H1 (cell line): ENCODE results near the gene ANO2. TPM values are rescaled to one million over a fixed set of nuclear protein-coding genes. Genes with fewer than 3 reads are reported as not detected.

Source experiments
- JUND ChIP-seq: IDR thresholded peaks from 2 replicates; pipeline ENCODE4 v1.6.1; 2011; ENCODE audit warnings: mild to moderate bottlenecking, improper control_type of control experiment, low read length
- RAD21 ChIP-seq, 2 experiments: IDR thresholded peaks in 1 of 2; conservative IDR thresholded peaks in 1 of 2; 2 replicates each; pipeline ENCODE4 v1.6.1; 2011; ENCODE audit warnings: low read depth in 2 of 2, low read length in 2 of 2, improper control_type of control experiment in 1 of 2, inconsistent platforms in 1 of 2, mild to moderate bottlenecking in 1 of 2, moderate library complexity in 1 of 2
- RNF2 ChIP-seq: fragments of 200-900, 300-1000 bp; sonication (generic); IDR thresholded peaks from 2 replicates; pipeline ENCODE4 v1.7.1; 2016; ENCODE audit warnings: borderline replicate concordance, low read depth, mild to moderate bottlenecking, antibody characterized with exemption, low read length; ENCODE audit not compliant: poor library complexity, severe bottlenecking; ENCODE audit errors: missing control alignments
- polyA plus RNA-seq, 7 experiments: library from polyadenylated mRNA; depleted of rRNA in 3 of 7; stranded (reverse) in 5 of 7; unstranded in 2 of 7; fragments of >200 nt in 5 of 7; fragments of 200-250 nt in 2 of 7; gene quantifications; 1 replicate in 5 of 7; 2 replicates in 1 of 7; 4 replicates in 1 of 7; pipeline versions ENCODE4 v1.2.1 to v1.2.3, GENCODE V29; 2011 to 2013; ENCODE audit warnings: missing spikeins in 2 of 7, mixed read lengths in 2 of 7
- total RNA-seq: library from RNA; stranded (reverse); fragmentation: NEBNext Ultra II Directional; extraction: Animal tissue kit (Norgen Biotek cat#: 25700); gene quantifications from 2 replicates; pipeline ENCODE4 v1.2.1, GENCODE V29; 2021
- TF ChIP-seq, protein P1 (sequence below): IDR thresholded peaks from 2 replicates; pipeline ENCODE4 v1.6.1; 2012; ENCODE audit warnings: inconsistent platforms

The ANO2 gene
- total and polyA plus RNA-seq, 2 of the 8 experiments (the other 6 are each of a cell fraction or from before 2014, with no cell fraction given), result 1.9 to 5.5 TPM

GRCh38 chr12:5941907-5942306 is 3.2 kb downstream of the ANO2 start (continued):
- no peak for TF ChIP-seq RNF2
- TF ChIP-seq RAD21 (IDR thresholded peaks at IDR 0.05 in 1 of 2, conservative IDR thresholded peaks at IDR 0.05 in 1 of 2; ENCODE audit: low read depth in 2 of 2, low read length in 2 of 2), result no peak
- TF ChIP-seq, protein P1, sequence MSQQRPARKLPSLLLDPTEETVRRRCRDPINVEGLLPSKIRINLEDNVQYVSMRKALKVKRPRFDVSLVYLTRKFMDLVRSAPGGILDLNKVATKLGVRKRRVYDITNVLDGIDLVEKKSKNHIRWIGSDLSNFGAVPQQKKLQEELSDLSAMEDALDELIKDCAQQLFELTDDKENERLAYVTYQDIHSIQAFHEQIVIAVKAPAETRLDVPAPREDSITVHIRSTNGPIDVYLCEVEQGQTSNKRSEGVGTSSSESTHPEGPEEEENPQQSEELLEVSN, result no peak
- TF ChIP-seq JUND, result no peak
